GM12873 (cell line): Measurements from ENCODE around the gene KCNQ1OT1.

Experiments
- TF ChIP-seq, protein P1 (sequence below): IDR thresholded peaks from 2 replicates; pipeline ENCODE4 v1.5.1; 2012; ENCODE audit warnings: low read depth, mild to moderate bottlenecking, moderate library complexity, low read length, control low read depth; ENCODE audit not compliant: insufficient read depth; ENCODE audit errors: missing control alignments

Gene KCNQ1OT1

GRCh38 chr11:2724104-2724503, 24.3 kb upstream of the KCNQ1OT1 start:
- TF ChIP-seq, protein P1, sequence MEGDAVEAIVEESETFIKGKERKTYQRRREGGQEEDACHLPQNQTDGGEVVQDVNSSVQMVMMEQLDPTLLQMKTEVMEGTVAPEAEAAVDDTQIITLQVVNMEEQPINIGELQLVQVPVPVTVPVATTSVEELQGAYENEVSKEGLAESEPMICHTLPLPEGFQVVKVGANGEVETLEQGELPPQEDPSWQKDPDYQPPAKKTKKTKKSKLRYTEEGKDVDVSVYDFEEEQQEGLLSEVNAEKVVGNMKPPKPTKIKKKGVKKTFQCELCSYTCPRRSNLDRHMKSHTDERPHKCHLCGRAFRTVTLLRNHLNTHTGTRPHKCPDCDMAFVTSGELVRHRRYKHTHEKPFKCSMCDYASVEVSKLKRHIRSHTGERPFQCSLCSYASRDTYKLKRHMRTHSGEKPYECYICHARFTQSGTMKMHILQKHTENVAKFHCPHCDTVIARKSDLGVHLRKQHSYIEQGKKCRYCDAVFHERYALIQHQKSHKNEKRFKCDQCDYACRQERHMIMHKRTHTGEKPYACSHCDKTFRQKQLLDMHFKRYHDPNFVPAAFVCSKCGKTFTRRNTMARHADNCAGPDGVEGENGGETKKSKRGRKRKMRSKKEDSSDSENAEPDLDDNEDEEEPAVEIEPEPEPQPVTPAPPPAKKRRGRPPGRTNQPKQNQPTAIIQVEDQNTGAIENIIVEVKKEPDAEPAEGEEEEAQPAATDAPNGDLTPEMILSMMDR = no peak

GRCh38 chr11:2722955-2723354, 23.2 kb upstream of the KCNQ1OT1 start:
- TF ChIP-seq, protein P1 = no peak

GRCh38 chr11:2721210-2721916, 21.6 kb upstream of the KCNQ1OT1 start:
- TF ChIP-seq, protein P1 = no peak

GRCh38 chr11:2719831-2720590, 20.2 kb upstream of the KCNQ1OT1 start:
- TF ChIP-seq, protein P1 = no peak

DNA sequence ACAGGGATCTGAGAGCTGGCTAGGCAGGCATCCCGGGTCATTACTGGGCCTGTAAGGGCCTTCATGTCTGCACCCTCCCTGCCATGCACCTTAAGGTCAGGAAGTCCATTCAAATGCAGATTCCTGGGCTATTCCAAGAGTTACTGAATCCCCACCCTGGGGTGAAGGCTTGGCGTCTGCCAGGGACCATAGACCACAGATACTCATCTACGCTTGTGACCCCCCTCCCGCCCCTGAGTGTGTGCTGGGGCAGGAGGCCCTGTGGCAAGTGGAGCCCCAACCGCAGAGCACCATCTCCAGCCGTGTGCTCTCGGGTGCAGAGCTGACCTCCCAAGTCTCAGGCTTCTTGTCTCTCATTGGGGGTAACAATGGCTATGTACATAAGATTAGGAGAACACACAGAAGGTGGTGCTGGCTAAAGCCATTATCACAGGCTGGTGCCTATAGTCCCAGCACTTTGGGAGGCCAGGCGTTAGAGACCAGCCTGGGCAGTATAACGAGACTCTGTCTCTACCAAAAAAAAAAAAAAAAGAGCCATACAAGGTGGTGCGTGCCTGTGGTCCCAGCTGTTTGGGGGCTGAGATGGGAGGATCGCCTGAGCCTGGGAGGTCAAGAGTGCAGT, 19.1 kb upstream of the KCNQ1OT1 start:
- TF ChIP-seq, protein P1 = no peak

DNA sequence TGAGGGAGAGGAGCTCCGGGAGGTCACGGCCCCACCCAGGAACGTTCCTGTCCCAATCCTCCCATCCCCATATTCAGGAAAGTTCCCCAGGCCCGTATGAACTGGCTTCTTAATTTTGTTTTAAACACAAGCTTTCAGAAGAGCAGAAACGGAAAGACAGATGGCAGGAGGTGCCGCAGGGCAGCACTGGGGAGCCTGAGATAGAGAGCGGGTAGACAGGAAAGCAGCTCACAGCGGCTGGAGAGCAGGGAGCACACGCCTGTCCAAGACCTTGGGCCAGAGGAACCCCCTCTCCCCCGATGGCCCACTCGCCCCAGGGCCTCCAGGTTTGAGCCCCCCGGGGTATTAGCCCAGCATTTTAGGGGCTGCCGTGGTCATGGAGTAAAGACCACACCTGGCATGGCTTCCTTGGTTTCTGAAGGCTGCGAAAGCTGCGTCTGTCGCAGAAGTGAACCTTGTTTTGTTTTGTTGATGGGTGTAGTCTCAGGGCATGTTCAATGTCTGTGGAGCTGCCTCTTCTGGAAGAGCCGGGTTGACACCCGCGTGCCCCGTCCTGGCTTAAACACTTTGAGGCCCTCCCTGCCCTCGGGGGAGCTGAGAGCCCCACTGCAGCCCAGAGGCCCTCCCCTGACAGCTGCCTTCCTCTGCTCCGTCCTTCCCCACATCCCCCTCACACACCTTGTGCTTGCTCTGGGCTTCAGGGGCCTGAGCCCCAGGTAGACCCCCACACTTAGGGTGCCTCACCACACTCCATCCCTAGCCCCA, 17.9 kb upstream of the KCNQ1OT1 start:
- TF ChIP-seq, protein P1 = no peak
